ENCODE measurements around the gene STMP1. TPM values are rescaled to one million over a fixed set of nuclear protein-coding genes. Genes with fewer than 3 reads are reported as not detected.

The STMP1 gene
- total and polyA plus RNA-seq, 2 of the 8 experiments (the other 6 are each of a cell fraction or from before 2014, with no cell fraction given), result 22.7 to 36.7 TPM

GRCh38 chr7:135717693-135718092 is 55.4 kb downstream of the STMP1 start:
- Histone ChIP-seq H4K91ac (replicated peaks; ENCODE audit: insufficient read length, low read length) (no peak overlapping the region), H3K79me1 (ENCODE audit: low read depth, low read length) (no peaks in the 10 kb centered on the region), H3K4me1 (replicated peaks in 1 of 4; ENCODE audit: control insufficient read depth in 3 of 4, insufficient read depth in 4 of 4, low read length in 3 of 4) (peaks cover 0 to 8% (median under 1%) of the 10 kb centered on the region in 4 experiments; a peak in 2 of 7 replicates), H2AFZ (ENCODE audit: low read length) (no peak overlapping the region), H3K18ac (ENCODE audit: extremely low read depth, low read length) (no peak overlapping the region), H3K27me3 (replicated peaks in 1 of 4; ENCODE audit: control insufficient read depth in 3 of 4, extremely low read depth in 1 of 4, insufficient read depth in 3 of 4, low read length in 3 of 4) (no peaks in the 10 kb centered on the region), H3K9me3 (ENCODE audit: insufficient read depth in 2 of 2, low read depth in 1 of 2, low read length in 1 of 2) (no peaks in the 10 kb centered on the region), H3K79me2 (ENCODE audit: control insufficient read depth in 1 of 2, insufficient read depth in 2 of 2, low read length in 2 of 2) (no peaks in the 10 kb centered on the region), H3K36me3 (ENCODE audit: control insufficient read depth in 2 of 4, insufficient read depth in 4 of 4, low read length in 3 of 4) (no peaks in the 10 kb centered on the region), H3K23ac (ENCODE audit: insufficient read length) (no peak overlapping the region), H3K27ac (ENCODE audit: low read depth, low read length) (no peak overlapping the region), H4K20me1 (replicated peaks in 1 of 2; ENCODE audit: control insufficient read depth in 1 of 2, insufficient read depth in 2 of 2, low read length in 2 of 2) (peaks cover 0 to 5% of the 10 kb centered on the region in 2 experiments), H4K5ac (ENCODE audit: insufficient read length, low read depth, low read length) (no peak overlapping the region), H2BK5ac (ENCODE audit: low read depth, low read length) (no peak overlapping the region), H2BK120ac (replicated peaks; ENCODE audit: low read depth, low read length) (no peak overlapping the region), H3K4me2 (ENCODE audit: insufficient read depth in 1 of 2, low read depth in 2 of 2, low read length in 2 of 2) (no peak overlapping the region), H3K56ac (replicated peaks; ENCODE audit: insufficient read length, low read depth, low read length) (no peak overlapping the region), H3K23me2 (ENCODE audit: low read depth, low read length) (peaks cover 6% of the 10 kb centered on the region; the same call in 1 of the 2 replicates), H3K14ac (ENCODE audit: insufficient read length) (no peak overlapping the region), H2BK15ac (ENCODE audit: low read length) (no peak overlapping the region), H3K4ac (replicated peaks; ENCODE audit: insufficient read length, low read depth, low read length) (no peak overlapping the region), H4K8ac (ENCODE audit: extremely low read depth, insufficient read depth, low read length) (no peak overlapping the region), H2BK20ac (ENCODE audit: low read length) (no peak overlapping the region), H2BK12ac (ENCODE audit: low read depth, low read length) (no peak overlapping the region), H3K4me3 (ENCODE audit: extremely low read depth in 1 of 4, insufficient read depth in 2 of 4, low read depth in 3 of 4, low read length in 4 of 4) (no peak overlapping the region), H2AK5ac (ENCODE audit: low read depth, low read length) (no peak overlapping the region), H3K9ac (replicated peaks in 1 of 4; ENCODE audit: extremely low read depth in 1 of 4, low read depth in 3 of 4, low read length in 3 of 4) (no peak overlapping the region)
- 58% methylated on average over 3 of the region's 3 CpGs; no CpG with 5 or more reads in 1 of the 2 experiments for WGBS, 2 experiments (ENCODE audit: extremely low coverage in 1 of 2, insufficient coverage in 1 of 2, insufficient read length in 1 of 2, insufficient replicate concordance in 2 of 2, low coverage in 1 of 2, low lambda C conversion rate in 2 of 2, missing lambda C conversion rate in 1 of 2)
- ChIA-PET POLR2A (ENCODE audit: partially characterized antibody) (interaction anchor here (0.9 kb wide), 1 partner anchor 11 kb away, joined by 4 read pairs; no protein-coding TSS in a partner anchor), CTCF (ENCODE audit: partially characterized antibody) (interaction anchor here (0.6 to 4.0 kb wide), 8 partner anchors 9 to 98 kb away, joined by 3 to 23 read pairs (median 4); partner anchors contain the start of genes SLC13A4 and STMP1)
- no peak for FAIRE-seq
- no peak for DNase-seq (ENCODE audit: low read depth in 1 of 2, low spot score in 2 of 2)
- TF ChIP-seq SP1 (IDR thresholded peaks at IDR 0.05; ENCODE audit: low read depth, low read length) (no peak), BCL11A (IDR thresholded peaks at IDR 0.05; ENCODE audit: low read depth in 2 of 2, low read length in 2 of 2) (no peak)

Measured in H1 (cell line).